ENCODE data around the gene LSM5.

LSM5 gene

DNA sequence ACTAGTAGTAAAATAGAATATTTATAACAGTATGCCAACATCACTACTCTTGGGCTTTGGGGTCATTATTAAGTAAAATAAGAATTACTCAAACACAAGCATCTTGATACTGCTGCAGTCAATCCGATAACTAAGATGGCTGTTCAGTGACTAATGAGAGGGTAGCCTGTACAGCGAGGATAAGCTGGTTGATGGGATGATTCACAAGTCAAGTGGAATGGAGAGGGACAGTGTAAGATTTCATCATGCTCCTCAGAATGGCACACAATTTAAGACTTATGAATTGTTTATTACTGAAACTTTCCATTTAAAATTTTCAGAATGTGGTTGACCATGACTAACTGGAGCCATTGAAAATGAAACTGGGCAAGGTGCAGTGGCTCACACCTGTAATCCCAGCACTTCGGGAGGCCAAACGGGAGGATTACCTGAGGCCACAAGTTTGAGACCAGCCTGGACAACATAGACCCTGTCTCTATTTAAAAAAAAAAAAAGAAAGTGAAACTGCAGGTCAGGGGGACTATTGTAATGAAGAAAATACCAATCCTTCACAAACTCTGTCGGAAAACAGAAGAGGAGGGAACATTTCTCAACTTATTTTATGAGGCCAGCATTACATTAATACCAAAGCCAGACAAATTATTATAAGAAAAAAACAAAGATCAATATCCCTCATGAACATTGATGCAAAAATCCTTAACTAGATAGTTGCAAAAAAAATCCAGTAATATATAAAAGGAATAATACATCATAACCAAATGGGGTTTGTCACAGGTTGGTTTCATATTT is 16.3 kb upstream of the LSM5 start:
- Histone ChIP-seq H3K4me2 (ENCODE audit: insufficient read depth, low read length, poor library complexity, severe bottlenecking) (no peak overlapping the region), H2BK12ac (ENCODE audit: low read length) (no peak overlapping the region), H4K91ac (ENCODE audit: low read depth, low read length, poor library complexity) (no peak overlapping the region), H2BK15ac (ENCODE audit: low read length) (no peak overlapping the region), H2BK5ac (ENCODE audit: low read length) (no peak overlapping the region), H3K27ac (replicated peaks; ENCODE audit: low read length) (no peak overlapping the region), H3K36me3 (replicated peaks in 1 of 2; ENCODE audit: control insufficient read depth in 2 of 2, insufficient read depth in 2 of 2, low read length in 2 of 2) (peaks cover 0 to 29% of the 10 kb centered on the region in 2 donors), H2BK120ac (ENCODE audit: low read depth, low read length) (no peak overlapping the region), H3K79me1 (ENCODE audit: low read depth, low read length) (peaks cover 3% of the 10 kb centered on the region), H2AK5ac (ENCODE audit: low read depth, low read length) (no peak overlapping the region), H3K18ac (ENCODE audit: low read length) (no peak overlapping the region), H3K23ac (ENCODE audit: low read depth, low read length, poor library complexity) (no peak overlapping the region), H4K8ac (ENCODE audit: low read depth, low read length) (no peak overlapping the region), H3K14ac (ENCODE audit: low read length) (no peak overlapping the region), H3K27me3 (ENCODE audit: control insufficient read depth in 3 of 3, insufficient read depth in 3 of 3, low read depth in 1 of 3, low read length in 3 of 3) (no peaks in the 10 kb centered on the region), H3K4ac (ENCODE audit: low read length) (no peak overlapping the region), H3K9ac (ENCODE audit: low read depth, low read length, poor library complexity) (no peak overlapping the region), H2AFZ (ENCODE audit: low read length) (no peak overlapping the region), H3K4me3 (ENCODE audit: low read length in 2 of 2) (no peak overlapping the region), H3K9me3 (replicated peaks in 1 of 2; ENCODE audit: control insufficient read depth in 2 of 2, insufficient read depth in 1 of 2, low read depth in 1 of 2, low read length in 2 of 2) (peaks cover 0 to 20% of the 10 kb centered on the region in 2 donors), H3K4me1 (ENCODE audit: control insufficient read depth in 2 of 2, insufficient read depth in 1 of 2, low read depth in 1 of 2, low read length in 2 of 2) (peaks cover 0 to 7% of the 10 kb centered on the region in 2 donors)
- DNase-seq (ENCODE audit: low spot score), result no peak
- no CpG with 5 or more reads among the region's 5 CpGs for WGBS, 2 donors (ENCODE audit: extremely low coverage in 2 of 2, insufficient read length in 2 of 2, insufficient replicate concordance in 1 of 2)

- peaks cover 2% of the 10 kb centered on the region for H3K79me1 ChIP-seq (ENCODE audit: low read depth, low read length)
- H2AFZ ChIP-seq (ENCODE audit: low read length), result no peak overlapping the region
- H3K18ac ChIP-seq (ENCODE audit: low read length), result no peak overlapping the region
- H3K27ac ChIP-seq (replicated peaks; ENCODE audit: low read length), result no peak overlapping the region
- H3K4me2 ChIP-seq (ENCODE audit: insufficient read depth, low read length, poor library complexity, severe bottlenecking), result no peak overlapping the region
- peaks cover 3 to 12% of the 10 kb centered on the region in 2 donors for H3K4me1 ChIP-seq (ENCODE audit: control insufficient read depth in 2 of 2, insufficient read depth in 1 of 2, low read depth in 1 of 2, low read length in 2 of 2)
- no peak overlapping the region for H3K4ac ChIP-seq (ENCODE audit: low read length)
- H3K23ac ChIP-seq (ENCODE audit: low read depth, low read length, poor library complexity), result no peak overlapping the region
- H3K9ac ChIP-seq (ENCODE audit: low read depth, low read length, poor library complexity), result no peak overlapping the region
- H4K8ac ChIP-seq (ENCODE audit: low read depth, low read length), result no peak overlapping the region
- peaks cover 0 to 29% of the 10 kb centered on the region in 2 donors for H3K36me3 ChIP-seq (replicated peaks in 1 of 2; ENCODE audit: control insufficient read depth in 2 of 2, insufficient read depth in 2 of 2, low read length in 2 of 2)
- peaks cover 0 to 14% of the 10 kb centered on the region in 2 donors for H3K9me3 ChIP-seq (replicated peaks in 1 of 2; ENCODE audit: control insufficient read depth in 2 of 2, insufficient read depth in 1 of 2, low read depth in 1 of 2, low read length in 2 of 2)
- no peak overlapping the region for H2AK5ac ChIP-seq (ENCODE audit: low read depth, low read length)
- H3K27me3 ChIP-seq (ENCODE audit: control insufficient read depth in 3 of 3, insufficient read depth in 3 of 3, low read depth in 1 of 3, low read length in 3 of 3), result no peaks in the 10 kb centered on the region
- H2BK120ac ChIP-seq (ENCODE audit: low read depth, low read length), result no peak overlapping the region
- no CpG with 5 or more reads among the region's 4 CpGs for WGBS, 2 donors (ENCODE audit: extremely low coverage in 2 of 2, insufficient read length in 2 of 2, insufficient replicate concordance in 1 of 2)
- no peak overlapping the region for H3K14ac ChIP-seq (ENCODE audit: low read length)
- H4K91ac ChIP-seq (ENCODE audit: low read depth, low read length, poor library complexity), result no peak overlapping the region
- no peak for DNase-seq (ENCODE audit: low spot score)
- no peak overlapping the region for H2BK12ac ChIP-seq (ENCODE audit: low read length)
- H3K4me3 ChIP-seq (ENCODE audit: low read length in 2 of 2), result no peak overlapping the region
- no peak overlapping the region for H2BK5ac ChIP-seq (ENCODE audit: low read length)
- no peak overlapping the region for H2BK15ac ChIP-seq (ENCODE audit: low read length)
Observed at GRCh38 chr7:32502728-32503127, 12.5 kb upstream of the LSM5 start.

DNA sequence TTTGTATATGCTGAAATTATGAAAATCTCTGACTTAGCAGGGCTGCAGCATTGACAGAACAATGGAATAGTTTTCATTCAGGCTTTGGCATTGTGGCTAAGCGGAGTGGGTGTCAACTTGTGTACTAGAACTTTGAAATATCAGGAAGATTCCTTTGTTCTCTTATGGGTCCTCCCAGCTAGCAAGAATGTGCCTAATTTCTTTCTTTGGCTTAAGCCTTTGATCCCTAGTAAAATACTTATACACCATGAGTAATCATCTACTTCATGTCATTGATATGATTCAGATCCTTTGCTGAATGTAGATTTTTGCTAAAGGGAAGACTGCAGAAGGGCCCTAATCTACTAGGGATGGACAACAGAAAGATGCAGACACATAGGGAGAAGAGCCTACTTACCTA is 11.3 kb upstream of the LSM5 start:
- Histone ChIP-seq H2AFZ (ENCODE audit: low read length) (no peak overlapping the region), H2BK120ac (ENCODE audit: low read depth, low read length) (no peak overlapping the region), H3K4me2 (ENCODE audit: insufficient read depth, low read length, poor library complexity, severe bottlenecking) (no peak overlapping the region), H3K9ac (ENCODE audit: low read depth, low read length, poor library complexity) (no peak overlapping the region), H3K27ac (replicated peaks; ENCODE audit: low read length) (no peak overlapping the region), H3K4me1 (ENCODE audit: control insufficient read depth in 2 of 2, insufficient read depth in 1 of 2, low read depth in 1 of 2, low read length in 2 of 2) (peaks cover 5 to 12% of the 10 kb centered on the region in 2 donors), H4K8ac (ENCODE audit: low read depth, low read length) (no peak overlapping the region), H3K79me1 (ENCODE audit: low read depth, low read length) (peaks cover 4% of the 10 kb centered on the region), H3K4me3 (ENCODE audit: low read length in 2 of 2) (no peak overlapping the region), H3K9me3 (replicated peaks in 1 of 2; ENCODE audit: control insufficient read depth in 2 of 2, insufficient read depth in 1 of 2, low read depth in 1 of 2, low read length in 2 of 2) (peaks cover 0 to 14% of the 10 kb centered on the region in 2 donors), H2BK5ac (ENCODE audit: low read length) (no peak overlapping the region), H3K36me3 (replicated peaks in 1 of 2; ENCODE audit: control insufficient read depth in 2 of 2, insufficient read depth in 2 of 2, low read length in 2 of 2) (peaks cover 0 to 26% of the 10 kb centered on the region in 2 donors), H2BK12ac (ENCODE audit: low read length) (no peak overlapping the region), H3K4ac (ENCODE audit: low read length) (no peak overlapping the region), H3K27me3 (ENCODE audit: control insufficient read depth in 3 of 3, insufficient read depth in 3 of 3, low read depth in 1 of 3, low read length in 3 of 3) (no peaks in the 10 kb centered on the region), H3K23ac (ENCODE audit: low read depth, low read length, poor library complexity) (no peak overlapping the region), H3K18ac (ENCODE audit: low read length) (no peak overlapping the region), H4K91ac (ENCODE audit: low read depth, low read length, poor library complexity) (no peak overlapping the region), H2AK5ac (ENCODE audit: low read depth, low read length) (no peak overlapping the region), H2BK15ac (ENCODE audit: low read length) (no peak overlapping the region), H3K14ac (ENCODE audit: low read length) (no peak overlapping the region)
- no peak for DNase-seq (ENCODE audit: low spot score)
- WGBS, 2 donors (ENCODE audit: extremely low coverage in 2 of 2, insufficient read length in 2 of 2, insufficient replicate concordance in 1 of 2), result no CpG with 5 or more reads among the region's 1 CpG

DNA sequence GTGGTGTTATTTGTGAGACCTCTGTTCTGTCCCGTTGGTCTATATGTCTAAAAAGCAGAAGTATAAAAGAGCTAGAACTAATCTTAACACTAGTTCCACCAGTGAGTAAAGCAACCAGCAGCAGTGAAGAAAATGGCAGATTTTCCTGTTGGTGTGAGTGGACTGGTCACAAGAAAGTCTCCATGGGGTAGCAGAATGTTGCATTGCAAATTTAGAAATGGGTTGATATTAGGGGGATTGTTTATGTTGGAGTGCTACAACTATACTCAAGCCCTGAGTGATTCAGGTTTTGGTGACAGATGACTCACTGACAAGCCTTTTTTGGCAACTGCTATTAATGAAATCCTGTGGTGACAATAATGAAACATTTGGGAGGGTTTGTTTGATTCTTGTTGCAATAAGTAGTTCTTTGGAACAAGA is 10.8 kb upstream of the LSM5 start:
- H2BK120ac ChIP-seq (ENCODE audit: low read depth, low read length), result no peak overlapping the region
- peaks cover 4% of the 10 kb centered on the region for H3K79me1 ChIP-seq (ENCODE audit: low read depth, low read length)
- H3K4ac ChIP-seq (ENCODE audit: low read length), result no peak overlapping the region
- peaks cover 0 to 21% of the 10 kb centered on the region in 2 donors for H3K36me3 ChIP-seq (replicated peaks in 1 of 2; ENCODE audit: control insufficient read depth in 2 of 2, insufficient read depth in 2 of 2, low read length in 2 of 2)
- H3K9ac ChIP-seq (ENCODE audit: low read depth, low read length, poor library complexity), result no peak overlapping the region
- no peak overlapping the region for H3K14ac ChIP-seq (ENCODE audit: low read length)
- H3K4me3 ChIP-seq (ENCODE audit: low read length in 2 of 2), result no peak overlapping the region
- no peak overlapping the region for H2AFZ ChIP-seq (ENCODE audit: low read length)
- H3K9me3 ChIP-seq (replicated peaks in 1 of 2; ENCODE audit: control insufficient read depth in 2 of 2, insufficient read depth in 1 of 2, low read depth in 1 of 2, low read length in 2 of 2), result peaks cover 0 to 11% of the 10 kb centered on the region in 2 donors
- H3K18ac ChIP-seq (ENCODE audit: low read length), result no peak overlapping the region
- no peak overlapping the region for H3K27ac ChIP-seq (replicated peaks; ENCODE audit: low read length)
- no peak overlapping the region for H2BK5ac ChIP-seq (ENCODE audit: low read length)
- H2BK15ac ChIP-seq (ENCODE audit: low read length), result no peak overlapping the region
- no peak for DNase-seq (ENCODE audit: low spot score)
- peaks cover 5 to 12% of the 10 kb centered on the region in 2 donors for H3K4me1 ChIP-seq (ENCODE audit: control insufficient read depth in 2 of 2, insufficient read depth in 1 of 2, low read depth in 1 of 2, low read length in 2 of 2)
- H2AK5ac ChIP-seq (ENCODE audit: low read depth, low read length), result no peak overlapping the region
- WGBS, 2 donors (ENCODE audit: extremely low coverage in 2 of 2, insufficient read length in 2 of 2, insufficient replicate concordance in 1 of 2), result no CpG with 5 or more reads among the region's 1 CpG
- no peak overlapping the region for H4K8ac ChIP-seq (ENCODE audit: low read depth, low read length)
- no peaks in the 10 kb centered on the region for H3K27me3 ChIP-seq (ENCODE audit: control insufficient read depth in 3 of 3, insufficient read depth in 3 of 3, low read depth in 1 of 3, low read length in 3 of 3)
- H3K23ac ChIP-seq (ENCODE audit: low read depth, low read length, poor library complexity), result no peak overlapping the region
- H4K91ac ChIP-seq (ENCODE audit: low read depth, low read length, poor library complexity), result no peak overlapping the region
- H2BK12ac ChIP-seq (ENCODE audit: low read length), result no peak overlapping the region
- no peak overlapping the region for H3K4me2 ChIP-seq (ENCODE audit: insufficient read depth, low read length, poor library complexity, severe bottlenecking)
